ENCODE data around the gene TBC1D9B. TPM values are rescaled to one million over a fixed set of nuclear protein-coding genes. Genes with fewer than 3 reads are reported as not detected.

TBC1D9B gene
- total and polyA plus RNA-seq, 2 donors (not counting 1 experiment from before 2014, with no cell fraction given) = 48.7 to 50.4 TPM

- no peak for DNase-seq (ENCODE audit: low read depth in 2 of 2)
- Histone ChIP-seq H3K27me3 (ENCODE audit: control insufficient read depth, insufficient read depth, low read length) (no peaks in the 10 kb centered on the region), H3K36me3 (ENCODE audit: control insufficient read depth, insufficient read depth, low read length) (peaks cover 27% of the 10 kb centered on the region), H3K9me3 (ENCODE audit: control insufficient read depth, insufficient read depth, low read depth, low read length) (no peaks in the 10 kb centered on the region), H4K20me1 (ENCODE audit: control insufficient read depth, extremely low read depth, insufficient read depth, low read length) (no peaks in the 10 kb centered on the region), H3K27ac (ENCODE audit: insufficient read depth, low read length) (no peak overlapping the region), H3K4me3 (replicated peaks in 1 of 4; ENCODE audit: control extremely low read depth in 1 of 4, insufficient read depth in 1 of 4, low read depth in 3 of 4, low read length in 4 of 4) (no peak overlapping the region), H3K4me1 (ENCODE audit: control insufficient read depth, extremely low read depth, insufficient read depth, low read length) (no peaks in the 10 kb centered on the region), H2AFZ (ENCODE audit: low read length) (no peak overlapping the region), H3K4me2 (ENCODE audit: extremely low read depth, insufficient read depth, low read length) (no peak overlapping the region), H3K9ac (ENCODE audit: insufficient read depth, low read length) (no peak overlapping the region), H3K79me2 (ENCODE audit: control insufficient read depth, insufficient read depth, low read length) (no peaks in the 10 kb centered on the region)
- TF ChIP-seq CTCF (conservative IDR thresholded peaks at IDR 0.05 in 1 of 2, IDR thresholded peaks at IDR 0.05 in 1 of 2; ENCODE audit: low read depth in 1 of 2, low read length in 2 of 2) (no peak), EZH2 (IDR thresholded peaks at IDR 0.05; ENCODE audit: low read length, missing control alignments) (no peak)
Measured at GRCh38 chr5:179863449-179864085, 44.1 kb downstream of the TBC1D9B start.

- Histone ChIP-seq H3K4me1 (ENCODE audit: control insufficient read depth, extremely low read depth, insufficient read depth, low read length) (no peaks in the 10 kb centered on the region), H3K9ac (ENCODE audit: insufficient read depth, low read length) (no peak overlapping the region), H3K27ac (ENCODE audit: insufficient read depth, low read length) (no peak overlapping the region), H2AFZ (ENCODE audit: low read length) (no peak overlapping the region), H3K27me3 (ENCODE audit: control insufficient read depth, insufficient read depth, low read length) (no peaks in the 10 kb centered on the region), H3K4me3 (replicated peaks in 1 of 4; ENCODE audit: control extremely low read depth in 1 of 4, insufficient read depth in 1 of 4, low read depth in 3 of 4, low read length in 4 of 4) (no peak overlapping the region), H3K36me3 (ENCODE audit: control insufficient read depth, insufficient read depth, low read length) (peaks cover 25% of the 10 kb centered on the region), H3K4me2 (ENCODE audit: extremely low read depth, insufficient read depth, low read length) (no peak overlapping the region), H3K79me2 (ENCODE audit: control insufficient read depth, insufficient read depth, low read length) (no peaks in the 10 kb centered on the region), H4K20me1 (ENCODE audit: control insufficient read depth, extremely low read depth, insufficient read depth, low read length) (no peaks in the 10 kb centered on the region), H3K9me3 (ENCODE audit: control insufficient read depth, insufficient read depth, low read depth, low read length) (no peaks in the 10 kb centered on the region)
- no peak for DNase-seq (ENCODE audit: low read depth in 2 of 2)
- no peak for TF ChIP-seq EZH2 (IDR thresholded peaks at IDR 0.05; ENCODE audit: low read length, missing control alignments)
- no peak for TF ChIP-seq CTCF (conservative IDR thresholded peaks at IDR 0.05 in 1 of 2, IDR thresholded peaks at IDR 0.05 in 1 of 2; ENCODE audit: low read depth in 1 of 2, low read length in 2 of 2)
Measured at GRCh38 chr5:179862891-179863290, 44.8 kb downstream of the TBC1D9B start.

GRCh38 chr5:179862296-179862695 is 45.4 kb downstream of the TBC1D9B start:
- H3K4me1 ChIP-seq (ENCODE audit: control insufficient read depth, extremely low read depth, insufficient read depth, low read length) = no peaks in the 10 kb centered on the region
- no peaks in the 10 kb centered on the region for H3K79me2 ChIP-seq (ENCODE audit: control insufficient read depth, insufficient read depth, low read length)
- no peak for TF ChIP-seq CTCF (conservative IDR thresholded peaks at IDR 0.05 in 1 of 2, IDR thresholded peaks at IDR 0.05 in 1 of 2; ENCODE audit: low read depth in 1 of 2, low read length in 2 of 2)
- no peak for TF ChIP-seq EZH2 (IDR thresholded peaks at IDR 0.05; ENCODE audit: low read length, missing control alignments)
- H3K4me3 ChIP-seq (replicated peaks in 1 of 4; ENCODE audit: control extremely low read depth in 1 of 4, insufficient read depth in 1 of 4, low read depth in 3 of 4, low read length in 4 of 4) = no peak overlapping the region
- H3K27me3 ChIP-seq (ENCODE audit: control insufficient read depth, insufficient read depth, low read length) = no peaks in the 10 kb centered on the region
- H3K9me3 ChIP-seq (ENCODE audit: control insufficient read depth, insufficient read depth, low read depth, low read length) = no peaks in the 10 kb centered on the region
- H3K27ac ChIP-seq (ENCODE audit: insufficient read depth, low read length) = no peak overlapping the region
- peaks cover 21% of the 10 kb centered on the region for H3K36me3 ChIP-seq (ENCODE audit: control insufficient read depth, insufficient read depth, low read length)
- no peak for DNase-seq (ENCODE audit: low read depth in 2 of 2)
- no peaks in the 10 kb centered on the region for H4K20me1 ChIP-seq (ENCODE audit: control insufficient read depth, extremely low read depth, insufficient read depth, low read length)
- H2AFZ ChIP-seq (ENCODE audit: low read length) = no peak overlapping the region
- no peak overlapping the region for H3K4me2 ChIP-seq (ENCODE audit: extremely low read depth, insufficient read depth, low read length)
- H3K9ac ChIP-seq (ENCODE audit: insufficient read depth, low read length) = no peak overlapping the region
